ENCODE data around the gene WDCP.

Gene WDCP

GRCh38 chr2:24018241-24018640, 28.9 kb downstream of the WDCP start:
- no peak for TF ChIP-seq TEAD4 (IDR thresholded peaks at IDR 0.05)
- no peak for TF ChIP-seq ZBTB7A (IDR thresholded peaks at IDR 0.05; ENCODE audit: low read depth)
- no peak for TF ChIP-seq YY1 (IDR thresholded peaks at IDR 0.05; ENCODE audit: low read depth)
- TF ChIP-seq TCF12 (IDR thresholded peaks at IDR 0.05; ENCODE audit: low read depth), result no peak
- no peak for TF ChIP-seq FOXM1 (IDR thresholded peaks at IDR 0.05; ENCODE audit: borderline replicate concordance, low read depth)
- TF ChIP-seq CEBPB (IDR thresholded peaks at IDR 0.05), result no peak
- no peak for TF ChIP-seq USF1 (IDR thresholded peaks at IDR 0.05)
- no peak for TF ChIP-seq EGR1 (IDR thresholded peaks at IDR 0.05)
- TF ChIP-seq EP300 (IDR thresholded peaks at IDR 0.05; ENCODE audit: borderline replicate concordance), result no peak
- TF ChIP-seq CREB1 (IDR thresholded peaks at IDR 0.05; ENCODE audit: low read depth), result no peak
- no peak for TF ChIP-seq NFIC (IDR thresholded peaks at IDR 0.05)

DNA sequence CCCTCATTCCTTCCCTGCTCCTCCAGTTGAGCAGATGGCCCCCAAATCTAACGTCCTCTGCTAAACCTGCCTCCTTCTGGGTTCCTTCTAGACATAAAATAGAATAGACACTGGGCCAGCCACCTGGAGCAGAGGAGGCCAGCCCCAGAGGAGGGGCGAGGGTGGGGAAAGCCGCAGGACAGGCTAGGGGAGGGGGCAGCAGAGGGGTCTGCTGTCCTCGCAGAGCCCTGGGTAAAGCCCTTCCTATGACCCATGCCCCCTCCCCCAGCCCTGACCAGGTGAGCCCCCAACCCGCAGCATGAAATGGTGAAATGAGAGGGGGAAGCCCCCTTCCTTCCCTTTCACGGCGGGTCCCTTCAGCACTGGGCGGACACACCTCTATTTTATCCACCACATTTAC, 29.5 kb downstream of the WDCP start:
- TF ChIP-seq ZBTB7A (IDR thresholded peaks at IDR 0.05; ENCODE audit: low read depth), result no peak
- no peak for TF ChIP-seq MAX (IDR thresholded peaks at IDR 0.05)
- no peak for TF ChIP-seq RAD21 (IDR thresholded peaks at IDR 0.05; ENCODE audit: low read depth)
- TF ChIP-seq YY1 (IDR thresholded peaks at IDR 0.05; ENCODE audit: low read depth), result no peak
- no peak for TF ChIP-seq CEBPB (IDR thresholded peaks at IDR 0.05)
- no peak for TF ChIP-seq CREB1 (IDR thresholded peaks at IDR 0.05; ENCODE audit: low read depth)
- TF ChIP-seq TCF12 (IDR thresholded peaks at IDR 0.05; ENCODE audit: low read depth), result no peak
- TF ChIP-seq FOXM1 (IDR thresholded peaks at IDR 0.05; ENCODE audit: borderline replicate concordance, low read depth), result no peak
- no peak for TF ChIP-seq EGR1 (IDR thresholded peaks at IDR 0.05)
- no peak for TF ChIP-seq TAF1 (IDR thresholded peaks at IDR 0.05; ENCODE audit: low read depth)
- TF ChIP-seq REST (IDR thresholded peaks at IDR 0.05; ENCODE audit: low read depth), result no peak
- TF ChIP-seq NFIC (IDR thresholded peaks at IDR 0.05), result no peak
- no peak for TF ChIP-seq TEAD4 (IDR thresholded peaks at IDR 0.05)

DNA sequence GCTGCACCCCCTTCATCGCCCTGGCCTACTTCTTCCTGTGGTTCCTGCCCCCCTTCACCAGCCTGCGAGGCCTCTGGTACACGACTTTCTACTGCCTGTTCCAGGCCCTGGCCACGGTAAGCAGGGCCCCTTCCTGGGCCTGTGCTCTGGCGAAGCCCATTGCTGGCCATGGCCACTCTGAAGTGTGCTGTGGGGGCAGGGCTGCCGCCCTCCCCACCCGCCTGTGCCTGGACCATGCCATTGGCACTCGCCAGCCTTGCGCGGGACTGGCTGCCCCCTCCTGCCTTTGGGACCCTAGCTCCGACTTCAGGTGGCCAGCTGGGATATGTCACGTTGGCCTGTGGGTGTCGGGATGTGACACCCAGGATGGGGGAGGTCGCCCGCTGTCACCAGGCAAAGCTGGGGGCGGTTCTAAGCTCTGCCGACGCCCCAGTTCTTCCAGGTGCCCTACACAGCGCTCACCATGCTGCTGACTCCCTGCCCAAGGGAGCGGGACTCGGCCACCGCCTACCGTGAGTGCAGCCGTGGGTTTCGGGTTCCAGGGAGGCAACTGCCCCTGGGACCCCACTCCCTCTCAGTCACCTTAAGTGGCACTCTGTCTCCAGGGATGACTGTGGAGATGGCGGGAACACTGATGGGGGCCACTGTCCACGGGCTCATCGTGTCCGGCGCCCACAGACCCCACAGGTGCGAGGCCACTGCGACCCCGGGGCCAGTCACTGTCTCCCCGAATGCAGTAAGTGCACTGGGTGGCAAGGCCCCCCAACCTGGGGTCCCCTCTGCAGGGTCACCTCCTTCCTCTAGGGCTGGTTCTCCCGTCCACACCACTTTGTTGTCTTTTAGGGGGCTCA, 30.1 kb downstream of the WDCP start:
- TF ChIP-seq TEAD4 (IDR thresholded peaks at IDR 0.05), result no peak
- TF ChIP-seq TAF1 (IDR thresholded peaks at IDR 0.05; ENCODE audit: low read depth), result no peak
- no peak for TF ChIP-seq YY1 (IDR thresholded peaks at IDR 0.05; ENCODE audit: low read depth)
- TF ChIP-seq REST (IDR thresholded peaks at IDR 0.05; ENCODE audit: low read depth), result no peak
- TF ChIP-seq ZBTB7A (IDR thresholded peaks at IDR 0.05; ENCODE audit: low read depth), result no peak
- no peak for TF ChIP-seq EGR1 (IDR thresholded peaks at IDR 0.05)

- TF ChIP-seq EP300 (IDR thresholded peaks at IDR 0.05; ENCODE audit: borderline replicate concordance) (no peak), USF1 (IDR thresholded peaks at IDR 0.05) (no peak), NFIC (IDR thresholded peaks at IDR 0.05) (no peak), TCF12 (IDR thresholded peaks at IDR 0.05; ENCODE audit: low read depth) (no peak), YY1 (IDR thresholded peaks at IDR 0.05; ENCODE audit: low read depth) (no peak), EGR1 (IDR thresholded peaks at IDR 0.05) (no peak), FOXM1 (IDR thresholded peaks at IDR 0.05; ENCODE audit: borderline replicate concordance, low read depth) (no peak), CEBPB (IDR thresholded peaks at IDR 0.05) (no peak), TAF1 (IDR thresholded peaks at IDR 0.05; ENCODE audit: low read depth) (no peak), REST (IDR thresholded peaks at IDR 0.05; ENCODE audit: low read depth) (no peak), ZBTB7A (IDR thresholded peaks at IDR 0.05; ENCODE audit: low read depth) (no peak), MAX (IDR thresholded peaks at IDR 0.05) (no peak)
These were observed 30.8 kb downstream of the WDCP start for GRCh38 chr2:24016376-24016761.

Data from Ishikawa (cell line).